ENCODE results near the gene SSR4. TPM values are rescaled to one million over a fixed set of nuclear protein-coding genes. Genes with fewer than 3 reads are reported as not detected.
A peak's percentile ranks its signal among the peaks of the same experiment; 100 is the strongest.

The SSR4 gene
- total and polyA plus RNA-seq, 2 donors (not counting 1 experiment from before 2014, with no cell fraction given), result 134 to 297 TPM

DNA sequence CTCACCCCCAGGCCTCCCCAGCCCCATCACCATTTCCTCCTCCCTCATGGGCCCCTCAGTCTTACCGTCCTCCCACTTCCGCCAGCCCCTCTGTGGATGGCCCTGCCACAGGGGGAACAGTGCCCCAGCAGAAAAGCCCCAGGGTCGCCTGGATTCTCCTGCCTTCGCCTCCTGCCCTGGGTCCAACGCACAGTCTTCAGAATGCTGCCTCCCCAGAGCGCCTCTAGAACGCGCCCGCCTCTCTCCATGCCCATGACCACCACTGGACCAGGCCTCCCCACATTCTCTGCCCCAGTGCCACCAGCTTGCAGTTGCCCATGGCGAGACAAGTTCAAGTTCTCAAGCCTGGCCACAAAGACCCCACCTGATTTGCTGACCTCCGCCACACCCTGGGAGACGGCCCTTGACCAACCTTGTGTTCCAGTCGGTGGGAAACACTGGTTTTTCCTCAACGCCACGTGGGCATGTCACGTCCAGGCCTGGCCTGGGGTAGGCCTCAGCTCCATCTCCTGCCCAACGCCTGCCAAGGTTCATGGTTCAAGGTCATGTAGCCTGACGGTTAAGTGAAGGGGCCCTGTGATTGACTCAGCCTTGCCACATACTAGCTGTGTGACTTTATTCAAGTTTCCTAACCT, 31.1 kb upstream of the SSR4 start:
- ATAC-seq (ENCODE audit: low read depth) (peak; percentile 8), DNase-seq (no peak)
- H3K27me3 ChIP-seq (replicated peaks in 1 of 4; ENCODE audit: control extremely low read depth in 1 of 4, control insufficient read depth in 3 of 4, insufficient read depth in 4 of 4, low read length in 3 of 4), result no peaks in the 10 kb centered on the region
- H3K4me1 ChIP-seq (ENCODE audit: control insufficient read depth in 2 of 2, insufficient read depth in 2 of 2, low read length in 2 of 2), result peaks cover 0 to 25% of the 10 kb centered on the region in 2 donors
- no peaks in the 10 kb centered on the region for H3K79me2 ChIP-seq (ENCODE audit: control insufficient read depth, insufficient read depth, low read length)
- H3K9ac ChIP-seq (ENCODE audit: low read length), result no peak overlapping the region
- TF ChIP-seq, protein P1, sequence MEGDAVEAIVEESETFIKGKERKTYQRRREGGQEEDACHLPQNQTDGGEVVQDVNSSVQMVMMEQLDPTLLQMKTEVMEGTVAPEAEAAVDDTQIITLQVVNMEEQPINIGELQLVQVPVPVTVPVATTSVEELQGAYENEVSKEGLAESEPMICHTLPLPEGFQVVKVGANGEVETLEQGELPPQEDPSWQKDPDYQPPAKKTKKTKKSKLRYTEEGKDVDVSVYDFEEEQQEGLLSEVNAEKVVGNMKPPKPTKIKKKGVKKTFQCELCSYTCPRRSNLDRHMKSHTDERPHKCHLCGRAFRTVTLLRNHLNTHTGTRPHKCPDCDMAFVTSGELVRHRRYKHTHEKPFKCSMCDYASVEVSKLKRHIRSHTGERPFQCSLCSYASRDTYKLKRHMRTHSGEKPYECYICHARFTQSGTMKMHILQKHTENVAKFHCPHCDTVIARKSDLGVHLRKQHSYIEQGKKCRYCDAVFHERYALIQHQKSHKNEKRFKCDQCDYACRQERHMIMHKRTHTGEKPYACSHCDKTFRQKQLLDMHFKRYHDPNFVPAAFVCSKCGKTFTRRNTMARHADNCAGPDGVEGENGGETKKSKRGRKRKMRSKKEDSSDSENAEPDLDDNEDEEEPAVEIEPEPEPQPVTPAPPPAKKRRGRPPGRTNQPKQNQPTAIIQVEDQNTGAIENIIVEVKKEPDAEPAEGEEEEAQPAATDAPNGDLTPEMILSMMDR (IDR thresholded peaks at IDR 0.05), result no peak
- no peak for TF ChIP-seq EZH2 (IDR thresholded peaks at IDR 0.05; ENCODE audit: borderline replicate concordance, insufficient read depth, low read depth, low read length, poor library complexity, severe bottlenecking)
- no peak overlapping the region for H3K4me3 ChIP-seq (ENCODE audit: control extremely low read depth in 1 of 5, extremely low read depth in 1 of 5, insufficient read depth in 1 of 5, low read depth in 2 of 5, low read length in 4 of 5)
- H3K36me3 ChIP-seq (replicated peaks in 1 of 2; ENCODE audit: control extremely low read depth in 1 of 2, control insufficient read depth in 1 of 2, extremely low read depth in 1 of 2, insufficient read depth in 2 of 2, low read length in 1 of 2), result no peaks in the 10 kb centered on the region
- intact Hi-C loops (cut with micrococcal nuclease), result no loop called here
- Mint-ChIP-seq H3K9me3 (ENCODE audit: insufficient read depth) (no peaks in the 10 kb centered on the region), H3K27me3 (no peaks in the 10 kb centered on the region), H3K27ac (peak overlapping the region; percentile 53), H3K4me1 (peaks cover 18% of the 10 kb centered on the region), H3K4me3 (no peak overlapping the region)
- CTCF ChIA-PET, result interaction anchor here (1.0 to 3.9 kb wide), 7 partner anchors 37 to 189 kb away, joined by 3 to 35 read pairs (median 7); no protein-coding TSS in a partner anchor
- WGBS (ENCODE audit: insufficient coverage), result 79% methylated on average over 8 of the region's 18 CpGs
- no peak overlapping the region for H3K4me2 ChIP-seq (replicated peaks; ENCODE audit: low read depth, low read length, poor library complexity, severe bottlenecking)
- no peak overlapping the region for H3K27ac ChIP-seq (ENCODE audit: low read length in 2 of 2)
- POLR2A ChIA-PET, result no interaction called here
- no peaks in the 10 kb centered on the region for H3K9me3 ChIP-seq (ENCODE audit: control extremely low read depth in 1 of 3, control insufficient read depth in 2 of 3, insufficient read depth in 1 of 3, low read length in 2 of 3)
- no peak overlapping the region for H2AFZ ChIP-seq (ENCODE audit: insufficient read depth, low read depth, low read length, poor library complexity, severe bottlenecking)
- H4K20me1 ChIP-seq (ENCODE audit: control insufficient read depth, insufficient read depth, low read length, poor library complexity, severe bottlenecking), result no peaks in the 10 kb centered on the region

DNA sequence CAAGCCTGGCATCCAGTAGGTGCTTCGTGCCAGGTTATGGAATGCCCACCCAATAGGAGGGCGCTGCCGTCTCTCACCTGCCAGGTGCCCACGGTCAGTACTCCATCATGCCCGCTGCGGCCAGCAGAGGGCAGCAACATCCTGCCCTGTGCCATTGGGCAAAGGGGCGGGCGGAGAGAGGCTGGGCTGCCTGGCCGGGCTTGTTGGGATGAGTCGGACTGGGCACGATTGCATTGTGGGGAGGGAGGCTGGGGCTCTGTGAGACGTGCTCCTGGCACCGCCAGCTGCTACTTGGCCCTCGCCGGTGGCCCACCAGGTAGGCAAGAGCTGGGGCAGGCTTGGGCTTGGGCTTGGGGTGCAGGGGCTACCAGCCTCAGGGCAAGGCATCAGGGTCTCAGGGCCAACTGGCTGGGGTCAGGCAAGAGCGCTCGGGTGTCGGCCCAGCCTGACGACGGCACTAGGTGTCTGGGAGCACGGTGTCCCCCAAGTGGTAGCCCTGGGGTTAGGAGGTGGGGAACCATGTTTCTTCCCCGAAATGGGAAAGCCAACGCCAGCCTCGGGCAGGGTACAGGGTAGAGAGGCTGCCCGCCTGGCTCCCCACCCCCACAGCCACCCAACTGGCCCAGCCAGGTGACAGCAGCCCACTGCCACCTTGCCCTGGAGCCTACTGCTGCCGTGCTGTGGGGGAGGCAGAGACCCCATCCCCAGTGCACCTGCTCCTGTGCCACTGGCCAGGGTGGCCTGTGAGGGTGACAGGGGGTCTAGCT, 30.3 kb upstream of the SSR4 start, which contains the start of gene PLXNB3:
TSS of gene PLXNB3 (plus strand) at position 261 of the 767 bp plus-strand sequence. CDS start 1,287 bp downstream, outside the sequence.
- Histone ChIP-seq H3K27ac (ENCODE audit: low read length in 2 of 2) (no peak within 1 kb of the TSS), H3K4me2 (replicated peaks; ENCODE audit: low read depth, low read length, poor library complexity, severe bottlenecking) (peak within 1 kb of the TSS; percentile 45), H4K20me1 (ENCODE audit: control insufficient read depth, insufficient read depth, low read length, poor library complexity, severe bottlenecking) (no peaks in the 10 kb centered on the region), H3K4me3 (ENCODE audit: control extremely low read depth in 1 of 5, extremely low read depth in 1 of 5, insufficient read depth in 1 of 5, low read depth in 2 of 5, low read length in 4 of 5) (no peak within 1 kb of the TSS), H3K9ac (ENCODE audit: low read length) (no peak within 1 kb of the TSS), H3K36me3 (replicated peaks in 1 of 2; ENCODE audit: control extremely low read depth in 1 of 2, control insufficient read depth in 1 of 2, extremely low read depth in 1 of 2, insufficient read depth in 2 of 2, low read length in 1 of 2) (no peaks in the 10 kb centered on the region), H3K4me1 (ENCODE audit: control insufficient read depth in 2 of 2, insufficient read depth in 2 of 2, low read length in 2 of 2) (peaks cover 0 to 18% of the 10 kb centered on the region in 2 donors), H3K79me2 (ENCODE audit: control insufficient read depth, insufficient read depth, low read length) (no peaks in the 10 kb centered on the region), H2AFZ (ENCODE audit: insufficient read depth, low read depth, low read length, poor library complexity, severe bottlenecking) (no peak within 1 kb of the TSS), H3K27me3 (replicated peaks in 1 of 4; ENCODE audit: control extremely low read depth in 1 of 4, control insufficient read depth in 3 of 4, insufficient read depth in 4 of 4, low read length in 3 of 4) (no peaks in the 10 kb centered on the region), H3K9me3 (ENCODE audit: control extremely low read depth in 1 of 3, control insufficient read depth in 2 of 3, insufficient read depth in 1 of 3, low read length in 2 of 3) (no peaks in the 10 kb centered on the region)
- ChIA-PET POLR2A (no interaction called here), CTCF (interaction anchor here (1.0 to 3.9 kb wide), 7 partner anchors 37 to 188 kb away, joined by 3 to 35 read pairs (median 7); no protein-coding TSS in a partner anchor)
- intact Hi-C loops (cut with micrococcal nuclease), result no loop called here
- Mint-ChIP-seq H3K27me3 (no peaks in the 10 kb centered on the region), H3K4me3 (no peak within 1 kb of the TSS), H3K9me3 (ENCODE audit: insufficient read depth) (no peaks in the 10 kb centered on the region), H3K27ac (peak within 1 kb of the TSS; percentile 53), H3K4me1 (peaks cover 14% of the 10 kb centered on the region)
- DNase-seq (peak; percentile 76), ATAC-seq (ENCODE audit: low read depth) (peak; percentile 80)
- TF ChIP-seq EZH2 (IDR thresholded peaks at IDR 0.05; ENCODE audit: borderline replicate concordance, insufficient read depth, low read depth, low read length, poor library complexity, severe bottlenecking), result no peak
- TF ChIP-seq, protein P1 (IDR thresholded peaks at IDR 0.05), result peak; percentile 75
- 30% methylated on average over 14 of the region's 26 CpGs for WGBS (ENCODE audit: insufficient coverage)

Data from B cell (primary cell).